Stimulated activated CD4-positive, alpha-beta T cell treated with anti-CD3 and anti-CD28 coated beads, Interleukin-12 subunit alpha, Interleukin-12 subunit beta, amount 100 ng/mL, for 48 hours (primary cell): ENCODE measurements around the gene PLEKHG4B.
"Not testable (repeated sequence)": the region's sequence is repeated elsewhere in the genome, so short reads cannot be mapped to it uniquely, and the experiment has no call there.

ENCODE experiments used
- DNase-seq, 3 donors: peaks; one replicate each; pipeline ENCODE4 v3.0.0-alpha.2; 2020; ENCODE audit warnings: low read depth in 2 of 3, low spot score in 1 of 3

PLEKHG4B gene

DNA sequence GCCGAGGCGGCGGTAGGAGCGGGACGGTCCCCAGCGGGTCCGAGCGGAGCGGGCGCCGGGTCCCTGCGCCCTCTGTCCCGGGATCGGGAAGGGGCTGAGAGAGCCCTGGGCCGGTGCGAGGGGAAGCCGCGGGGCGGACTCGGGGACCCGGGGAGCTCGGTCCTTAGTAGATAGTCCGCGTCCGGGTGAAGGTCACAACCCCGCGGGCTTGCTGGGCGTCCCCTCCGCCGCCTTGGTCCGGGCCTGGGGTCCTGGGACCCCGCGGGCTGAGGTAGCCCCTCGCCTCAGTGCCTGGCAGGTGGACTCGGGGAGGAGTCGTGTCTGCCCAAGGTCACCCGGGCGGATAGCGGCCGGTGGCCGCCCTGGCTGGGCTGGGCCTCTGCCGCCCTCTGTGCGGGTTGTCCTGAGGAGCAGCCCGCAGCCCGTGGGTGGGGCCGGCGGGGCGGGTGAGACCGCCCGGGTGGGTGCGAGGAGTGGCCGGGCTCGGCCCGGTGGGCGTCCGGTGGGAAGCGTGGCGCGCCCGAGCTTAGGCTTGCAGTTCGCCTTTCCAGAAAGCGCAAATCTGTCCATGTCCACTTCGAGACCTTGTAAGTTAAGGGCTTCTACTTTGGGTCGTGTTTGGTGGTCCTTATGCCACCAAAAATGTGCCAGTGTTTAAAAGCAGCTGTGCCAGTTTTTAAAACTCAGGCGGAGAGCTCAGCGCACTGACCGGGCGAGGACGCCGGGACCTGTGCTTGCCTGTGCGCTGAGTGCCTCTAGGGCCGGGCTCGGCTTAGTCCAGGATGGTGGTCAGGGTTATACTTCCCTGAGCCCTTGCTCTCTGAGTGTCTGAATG, 126.7 kb downstream of the PLEKHG4B start:
- DNase-seq, result no peak

DNA sequence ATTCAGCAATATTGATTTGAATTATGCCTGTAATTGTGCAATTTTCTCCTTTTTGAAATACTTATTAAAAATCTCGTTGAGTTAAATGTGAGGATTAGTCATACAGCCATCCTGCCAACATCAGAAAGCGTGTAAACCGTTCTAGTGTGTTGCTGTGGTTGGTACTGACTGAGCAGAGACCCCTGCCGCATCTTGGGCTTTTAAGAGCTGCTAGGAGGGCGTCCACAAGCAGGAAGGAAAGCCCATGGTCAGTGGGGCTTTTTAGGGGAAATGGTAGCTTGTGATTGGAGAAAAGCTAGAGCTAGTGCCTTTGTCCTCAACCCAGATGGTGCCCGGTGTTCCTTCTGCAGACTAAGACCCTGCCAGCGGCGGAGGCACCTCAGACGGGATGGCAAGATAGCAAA, 127.5 kb downstream of the PLEKHG4B start:
- DNase-seq, result no peak

DNA sequence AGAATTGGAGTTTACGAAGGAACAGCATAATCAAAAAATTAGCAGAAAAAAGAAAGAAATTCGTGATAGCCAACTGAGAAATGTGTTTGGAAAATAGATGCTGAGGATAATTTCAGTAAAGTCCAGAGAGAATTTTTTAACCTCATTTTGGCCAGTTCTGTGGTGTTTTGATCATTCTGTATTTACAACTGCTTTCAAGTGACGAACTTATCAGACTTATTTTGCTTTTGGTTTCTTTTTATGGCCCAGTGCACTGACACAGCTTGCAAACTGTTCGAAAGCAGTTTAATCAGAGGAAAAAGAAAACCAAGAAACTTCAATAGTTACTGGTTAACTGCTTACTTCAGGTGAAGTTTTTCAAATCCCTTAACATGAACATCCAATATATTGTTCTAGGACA, 128.0 kb downstream of the PLEKHG4B start:
- no peak for DNase-seq

DNA sequence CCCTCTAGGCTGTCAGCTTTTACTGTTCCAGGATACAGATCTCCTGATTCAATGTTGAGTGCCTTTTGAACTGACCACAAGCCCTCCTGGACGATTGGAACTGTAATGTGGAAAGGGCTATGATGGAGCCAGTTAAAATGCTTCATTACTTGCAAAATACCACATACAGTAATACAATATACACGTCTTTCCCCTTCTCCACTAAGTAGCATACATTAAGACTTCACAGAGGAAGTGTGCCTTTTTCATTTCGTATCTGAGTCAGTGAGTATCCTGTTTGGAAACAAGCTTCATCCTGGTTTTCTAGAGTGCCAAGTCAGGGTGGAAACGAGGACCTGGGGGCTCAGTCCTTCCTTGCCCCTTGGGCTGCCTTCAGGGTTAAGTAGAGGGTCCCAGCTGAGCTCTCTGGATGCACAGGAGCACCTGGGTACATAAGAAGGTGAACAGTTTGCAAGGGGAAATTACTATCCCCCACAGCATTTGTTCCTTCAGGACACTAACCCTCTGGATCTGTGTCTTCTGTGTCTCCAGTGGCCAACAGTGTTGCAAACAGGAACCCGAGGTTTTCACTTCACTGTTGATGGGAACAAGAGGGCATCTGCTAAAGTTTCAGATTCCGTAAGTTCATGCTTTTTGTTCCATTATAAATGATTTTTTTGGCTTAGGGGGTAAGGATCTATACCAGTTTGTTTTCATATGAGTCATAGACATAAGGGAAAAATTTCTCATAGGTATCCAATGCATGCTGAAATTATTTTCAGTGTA, 131.2 kb downstream of the PLEKHG4B start:
- DNase-seq, result not testable (repeated sequence)

DNA sequence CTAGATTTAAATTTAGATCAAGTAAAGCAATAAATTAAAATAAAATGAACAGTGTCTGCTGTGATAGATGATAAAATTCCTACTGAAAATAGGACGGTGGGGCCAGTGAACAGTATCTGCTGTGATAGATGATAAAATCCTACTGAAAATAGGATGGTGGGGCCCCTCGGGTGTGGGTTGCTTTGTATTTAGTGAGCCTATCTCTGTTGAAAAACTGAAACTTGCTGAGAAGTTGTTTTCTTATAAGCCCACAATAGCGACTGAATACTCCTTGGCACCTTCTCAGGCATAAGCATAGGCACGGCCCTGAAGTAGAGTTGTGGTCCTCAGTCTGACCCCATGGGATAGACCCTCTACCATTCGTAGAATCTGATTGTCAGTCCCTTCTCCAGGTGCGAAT, 131.8 kb downstream of the PLEKHG4B start:
- DNase-seq, result no peak

DNA sequence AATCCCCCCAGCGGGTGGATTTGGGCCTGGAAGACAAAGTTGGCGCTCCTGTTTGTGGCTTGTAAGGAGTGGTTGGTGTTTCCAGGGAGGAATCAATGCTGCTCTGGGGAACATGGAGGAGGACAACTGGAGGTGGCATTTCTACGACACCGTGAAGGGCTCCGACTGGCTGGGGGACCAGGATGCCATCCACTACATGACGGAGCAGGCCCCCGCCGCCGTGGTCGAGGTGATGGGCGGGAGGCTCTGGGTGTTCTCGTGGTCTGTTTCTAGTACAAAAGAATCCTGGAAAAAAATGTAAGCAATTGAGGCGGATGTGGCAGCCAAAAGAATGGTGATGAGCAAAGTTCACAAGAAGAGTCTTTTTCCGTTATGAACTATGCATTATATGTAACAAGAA, 133.4 kb downstream of the PLEKHG4B start:
- no peak for DNase-seq

DNA sequence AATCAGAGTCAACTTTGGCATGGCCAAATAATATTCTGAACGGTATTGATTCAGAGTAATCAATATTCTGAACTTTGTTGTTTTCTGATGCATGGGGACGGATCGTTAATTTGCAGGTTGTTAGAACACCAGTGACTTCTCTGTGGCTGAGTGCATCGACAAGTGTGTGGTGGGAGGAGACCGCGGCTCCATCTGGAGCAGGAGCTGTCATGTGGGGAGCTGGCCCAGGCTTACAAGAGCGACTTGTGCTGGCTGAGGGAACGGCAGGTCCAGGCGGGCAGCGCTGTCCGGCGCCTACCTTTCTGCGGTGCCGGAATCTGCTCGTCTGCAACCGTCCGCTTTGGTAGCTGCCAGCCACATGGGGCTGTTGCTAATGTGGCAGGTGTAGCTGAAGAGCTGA, 135.4 kb downstream of the PLEKHG4B start:
- not testable (repeated sequence) for DNase-seq

DNA sequence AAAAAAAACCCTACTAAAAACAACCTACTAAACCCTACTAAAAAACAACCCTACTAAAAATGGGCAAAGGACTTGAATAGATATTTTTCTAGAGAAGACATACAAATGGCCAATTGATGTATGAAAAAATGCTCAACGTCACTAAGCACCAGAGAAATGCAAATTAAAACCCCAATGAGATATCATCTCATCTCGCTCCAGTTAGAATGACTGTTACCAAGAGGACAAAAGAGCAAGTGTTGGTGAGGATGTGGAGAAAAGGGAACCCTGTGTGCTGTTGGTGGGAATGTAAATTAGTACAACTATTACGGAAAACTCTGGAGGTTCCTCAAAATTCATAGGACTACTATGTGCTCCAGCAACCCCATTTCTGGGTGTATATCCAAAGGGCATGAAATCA, 136.9 kb downstream of the PLEKHG4B start:
- no peak for DNase-seq

DNA sequence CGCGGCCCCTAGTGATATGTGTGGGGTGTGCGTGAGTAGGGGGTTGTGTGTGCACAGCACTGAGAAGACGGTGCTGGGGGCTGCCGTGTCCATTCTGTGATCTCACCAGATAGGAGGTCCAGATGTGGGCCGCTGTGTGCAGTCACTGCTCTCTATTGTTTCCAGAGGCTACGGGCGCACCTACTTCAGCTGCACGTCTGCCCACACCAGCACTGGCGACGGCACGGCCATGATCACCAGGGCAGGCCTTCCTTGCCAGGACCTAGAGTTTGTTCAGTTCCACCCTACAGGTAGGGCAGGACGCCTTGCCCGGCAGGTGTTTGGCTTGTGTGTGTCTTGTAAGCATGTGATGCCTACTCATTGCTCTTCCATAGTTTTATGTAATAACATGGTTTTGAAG, 138.7 kb downstream of the PLEKHG4B start:
- DNase-seq, result no peak

DNA sequence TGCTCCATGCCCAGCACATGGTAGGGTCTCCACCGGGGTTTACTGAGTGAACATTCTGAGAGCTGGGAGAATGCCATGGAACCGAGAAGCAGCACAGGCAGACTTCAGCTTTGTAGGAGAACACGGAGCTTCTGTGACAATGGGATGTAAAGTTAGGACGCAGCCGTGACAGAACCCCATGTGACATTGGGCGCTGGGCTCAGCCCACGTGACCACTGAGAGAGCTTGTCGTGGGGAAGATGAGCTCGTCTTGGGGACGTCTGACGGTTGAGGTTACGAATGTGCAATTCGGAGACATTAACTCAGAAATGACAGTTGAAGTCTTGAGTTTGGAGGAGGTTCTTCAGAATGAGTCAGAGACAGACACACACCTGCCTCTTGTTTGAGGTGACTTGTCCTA, 139.7 kb downstream of the PLEKHG4B start:
- no peak for DNase-seq

DNA sequence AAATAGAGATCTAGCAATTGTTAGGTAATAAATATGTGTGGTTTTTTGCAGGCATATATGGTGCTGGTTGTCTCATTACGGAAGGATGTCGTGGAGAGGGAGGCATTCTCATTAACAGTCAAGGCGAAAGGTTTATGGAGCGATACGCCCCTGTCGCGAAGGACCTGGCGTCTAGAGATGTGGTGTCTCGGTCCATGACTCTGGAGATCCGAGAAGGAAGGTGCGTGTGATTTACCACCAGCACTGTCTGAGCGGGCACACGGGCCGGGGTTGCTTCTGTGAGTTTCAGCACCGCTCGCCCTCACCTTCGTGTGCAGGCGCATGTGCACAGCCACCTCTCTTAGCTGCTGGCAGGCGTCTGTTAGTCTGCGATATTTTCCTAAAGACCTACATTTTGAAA, 141.5 kb downstream of the PLEKHG4B start:
- DNase-seq, result not testable (repeated sequence)

DNA sequence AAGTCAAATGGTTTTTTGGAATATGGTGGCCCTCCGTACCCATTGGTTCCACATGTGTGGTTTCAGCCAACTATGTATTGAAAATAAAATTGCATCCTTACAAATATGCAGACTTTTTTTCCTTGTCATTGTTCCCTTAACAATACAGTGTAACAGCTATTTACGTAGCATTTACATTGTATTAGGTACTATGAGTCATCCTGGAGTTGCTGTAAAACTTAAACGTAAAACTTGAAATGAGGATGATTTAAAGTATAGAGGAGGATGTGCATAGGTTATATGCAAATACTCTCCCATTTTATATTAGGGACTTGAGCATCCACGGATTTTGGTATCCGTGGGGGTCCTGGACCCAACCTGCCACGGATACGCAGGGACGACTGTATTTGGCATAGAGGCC, 142.5 kb downstream of the PLEKHG4B start:
- no peak for DNase-seq

DNA sequence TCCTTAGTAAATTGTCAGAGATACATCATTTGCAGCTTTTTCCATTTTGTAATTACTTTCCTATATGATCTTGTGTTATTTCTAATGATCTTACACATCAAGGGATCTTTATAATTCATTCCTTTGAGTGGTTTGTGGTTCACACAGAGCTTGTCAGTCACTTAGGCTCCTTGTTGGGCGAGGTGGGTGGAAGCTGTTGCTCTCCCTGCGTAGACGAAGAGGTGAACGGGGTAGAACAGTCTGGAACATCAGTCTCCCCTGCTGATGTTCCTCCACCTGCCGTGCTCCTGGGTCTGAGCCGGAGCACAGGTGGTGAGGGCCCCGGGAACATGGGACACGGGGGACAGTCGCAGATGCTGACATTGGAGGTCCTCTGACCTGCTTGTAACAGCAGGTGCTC, 143.6 kb downstream of the PLEKHG4B start:
- not testable (repeated sequence) for DNase-seq

DNA sequence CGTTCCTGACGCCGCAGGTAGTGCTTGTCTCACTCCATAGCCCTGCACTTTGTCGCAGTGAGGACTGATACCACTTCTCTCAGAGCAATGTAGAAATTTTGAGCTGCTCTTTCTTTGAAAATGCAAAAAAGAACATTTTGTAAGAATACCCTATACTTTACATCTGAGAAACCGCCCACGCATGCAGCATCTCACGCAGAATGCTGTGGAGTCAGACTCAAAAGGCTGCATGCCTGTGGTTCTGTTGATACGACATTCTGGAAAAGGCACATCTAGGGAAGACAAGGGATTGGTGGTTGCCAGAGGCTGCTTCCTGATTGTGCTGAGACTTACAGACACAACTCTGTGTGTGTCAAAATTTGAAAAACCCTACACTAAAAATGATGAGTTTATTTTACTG, 146.0 kb downstream of the PLEKHG4B start:
- DNase-seq, result not testable (repeated sequence)
